ENCODE measurements around the gene TRPM4. TPM values are rescaled to one million over a fixed set of nuclear protein-coding genes. Genes with fewer than 3 reads are reported as not detected.

Gene TRPM4
- total and polyA plus RNA-seq, 2 of the 13 experiments (the other 11 are each of a cell fraction or from before 2014, with no cell fraction given), result 1.9 to 4.3 TPM

GRCh38 chr19:49127674-49128544, 29.7 kb upstream of the TRPM4 start (continued):
- TF ChIP-seq IRF9 (CRISPR knock-in tag; IDR thresholded peaks at IDR 0.05; ENCODE audit: borderline replicate concordance), result peak; percentile 99
- peak; percentile 96 for TF ChIP-seq RFXAP (CRISPR knock-in tag; IDR thresholded peaks at IDR 0.05; ENCODE audit: borderline replicate concordance)
- peak; percentile 91; the same call in 1 of the 2 replicates for TF ChIP-seq ZNF530 (CRISPR knock-in tag; IDR thresholded peaks at IDR 0.05; ENCODE audit: low read depth)
- 0 out of 2 replicates have a peak, but pooled peaks have one; percentile 36 for TF ChIP-seq GATAD2A (CRISPR knock-in tag; IDR thresholded peaks at IDR 0.05)
- TF ChIP-seq ZFP37 (CRISPR knock-in tag; IDR thresholded peaks at IDR 0.05; ENCODE audit: borderline replicate concordance), result peak; percentile 99
- TF ChIP-seq ZNF101 (CRISPR knock-in tag; IDR thresholded peaks at IDR 0.05; ENCODE audit: borderline replicate concordance, low read depth), result peak; percentile 98
- TF ChIP-seq CBX5 (CRISPR knock-in tag; IDR thresholded peaks at IDR 0.05; ENCODE audit: borderline replicate concordance), result peak; percentile 95
- TF ChIP-seq CCAR2 (optimal IDR thresholded peaks at IDR 0.05; ENCODE audit: low read depth, low read length), result no peak
- TF ChIP-seq ZNF256 (CRISPR knock-in tag; conservative IDR thresholded peaks at IDR 0.05), result peak; percentile 98
- TF ChIP-seq, protein P1, sequence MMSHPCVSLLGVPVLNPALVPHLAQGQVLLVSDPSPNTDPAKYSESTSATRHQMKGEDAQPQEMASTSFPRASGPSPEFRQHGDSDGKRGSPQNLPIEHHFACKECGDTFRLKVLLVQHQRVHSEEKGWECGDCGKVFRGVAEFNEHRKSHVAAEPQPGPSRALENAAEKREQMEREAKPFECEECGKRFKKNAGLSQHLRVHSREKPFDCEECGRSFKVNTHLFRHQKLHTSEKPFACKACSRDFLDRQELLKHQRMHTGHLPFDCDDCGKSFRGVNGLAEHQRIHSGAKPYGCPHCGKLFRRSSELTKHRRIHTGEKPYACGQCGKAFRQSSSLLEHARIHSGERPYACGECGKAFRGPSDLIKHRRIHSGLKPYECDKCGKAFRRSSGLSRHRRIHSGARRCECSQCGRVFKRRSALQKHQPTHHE (CRISPR knock-in tag; IDR thresholded peaks at IDR 0.05; ENCODE audit: borderline replicate concordance), result peak; percentile 93; the same call in 1 of the 2 replicates
- TF ChIP-seq SOX6 (IDR thresholded peaks at IDR 0.05), result no peak
- peak; percentile 56 for TF ChIP-seq SOX6 (CRISPR knock-in tag; IDR thresholded peaks at IDR 0.05)
- peak; percentile 88 for TF ChIP-seq MED1 (CRISPR knock-in tag; IDR thresholded peaks at IDR 0.05)
- peak; percentile 90; the same call in 1 of the 2 replicates for TF ChIP-seq ZNF484 (CRISPR knock-in tag; IDR thresholded peaks at IDR 0.05; ENCODE audit: borderline replicate concordance, low read depth)
- peak; percentile 97 for TF ChIP-seq ZNF343 (CRISPR knock-in tag; IDR thresholded peaks at IDR 0.05)
- TF ChIP-seq RARG (CRISPR knock-in tag; IDR thresholded peaks at IDR 0.05; ENCODE audit: low read depth), result peak; percentile 94; the same call in 1 of the 2 replicates
- TF ChIP-seq, protein P2, sequence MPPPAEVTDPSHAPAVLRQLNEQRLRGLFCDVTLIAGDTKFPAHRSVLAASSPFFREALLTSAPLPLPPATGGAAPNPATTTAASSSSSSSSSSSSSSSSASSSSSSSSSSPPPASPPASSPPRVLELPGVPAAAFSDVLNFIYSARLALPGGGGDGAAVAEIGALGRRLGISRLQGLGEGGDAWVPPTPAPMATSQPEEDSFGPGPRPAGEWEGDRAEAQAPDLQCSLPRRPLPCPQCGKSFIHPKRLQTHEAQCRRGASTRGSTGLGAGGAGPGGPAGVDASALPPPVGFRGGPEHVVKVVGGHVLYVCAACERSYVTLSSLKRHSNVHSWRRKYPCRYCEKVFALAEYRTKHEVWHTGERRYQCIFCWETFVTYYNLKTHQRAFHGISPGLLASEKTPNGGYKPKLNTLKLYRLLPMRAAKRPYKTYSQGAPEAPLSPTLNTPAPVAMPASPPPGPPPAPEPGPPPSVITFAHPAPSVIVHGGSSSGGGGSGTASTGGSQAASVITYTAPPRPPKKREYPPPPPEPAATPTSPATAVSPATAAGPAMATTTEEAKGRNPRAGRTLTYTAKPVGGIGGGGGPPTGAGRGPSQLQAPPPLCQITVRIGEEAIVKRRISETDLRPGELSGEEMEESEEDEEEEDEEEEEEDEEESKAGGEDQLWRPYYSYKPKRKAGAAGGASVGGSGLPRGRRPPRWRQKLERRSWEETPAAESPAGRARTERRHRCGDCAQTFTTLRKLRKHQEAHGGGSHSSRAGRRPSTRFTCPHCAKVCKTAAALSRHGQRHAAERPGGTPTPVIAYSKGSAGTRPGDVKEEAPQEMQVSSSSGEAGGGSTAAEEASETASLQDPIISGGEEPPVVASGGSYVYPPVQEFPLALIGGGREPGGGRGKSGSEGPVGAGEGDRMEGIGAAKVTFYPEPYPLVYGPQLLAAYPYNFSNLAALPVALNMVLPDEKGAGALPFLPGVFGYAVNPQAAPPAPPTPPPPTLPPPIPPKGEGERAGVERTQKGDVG (CRISPR knock-in tag; IDR thresholded peaks at IDR 0.05; ENCODE audit: borderline replicate concordance), result no peak; the same call in none of the 2 replicates
- peak; percentile 74 for TF ChIP-seq PPARG (CRISPR knock-in tag; conservative IDR thresholded peaks at IDR 0.05)
- TF ChIP-seq NFE2L1 (CRISPR knock-in tag; IDR thresholded peaks at IDR 0.05; ENCODE audit: borderline replicate concordance), result peak; percentile 92; the same call in 1 of the 2 replicates
- TF ChIP-seq RBM39 (IDR thresholded peaks at IDR 0.05; ENCODE audit: low read depth, low read length, poor library complexity, severe bottlenecking), result no peak
- TF ChIP-seq RXRB (CRISPR knock-in tag; IDR thresholded peaks at IDR 0.05; ENCODE audit: borderline replicate concordance), result peak; percentile 62; the same call in 1 of the 2 replicates
- TF ChIP-seq ZNF746 (CRISPR knock-in tag; IDR thresholded peaks at IDR 0.05), result peak; percentile 93
- TF ChIP-seq STAG1 (CRISPR knock-in tag; IDR thresholded peaks at IDR 0.05), result peak; percentile 48
- peak; percentile 98 for TF ChIP-seq ZNF674 (CRISPR knock-in tag; IDR thresholded peaks at IDR 0.05; ENCODE audit: low read depth)
- no peak for TF ChIP-seq HNRNPL (IDR thresholded peaks at IDR 0.05; ENCODE audit: low read depth, low read length)

Measured in HepG2 (cell line).